Keratinocyte (primary cell): ENCODE data around the gene RRP9. TPM values are rescaled to one million over a fixed set of nuclear protein-coding genes. Genes with fewer than 3 reads are reported as not detected.

Source experiments
- DNase-seq: peaks from one replicate; pipeline ENCODE4 v3.0.0-alpha.2; 2011; ENCODE audit warnings: low read depth, missing footprints, low spot score
- FAIRE-seq: peaks from 2 replicates; lab custom pipeline; 2011; peaks lifted over from hg19 to GRCh38; lab: Jason Lieb, UNC
- H2AFZ ChIP-seq: 2 replicates; pipeline ENCODE4 v1.6.0; 2012; ENCODE audit warnings: low read length, control low read depth, inconsistent platforms; ENCODE audit not compliant: control insufficient read depth
- H3K27ac ChIP-seq: 2 replicates; pipeline ENCODE4 v1.5.1; 2011; ENCODE audit warnings: low read length; ENCODE audit not compliant: control insufficient read depth, insufficient read depth
- H3K27me3 ChIP-seq: 3 replicates; pipeline ENCODE4 v1.6.0; 2011; ENCODE audit warnings: low read length; ENCODE audit not compliant: control insufficient read depth, insufficient read depth; ENCODE audit errors: extremely low read depth
- H3K36me3 ChIP-seq, 2 experiments: 2 replicates in 1 of 2; 3 replicates in 1 of 2; pipeline ENCODE4 v1.5.1; 2011; ENCODE audit warnings: low read length in 2 of 2, mild to moderate bottlenecking in 1 of 2; ENCODE audit not compliant: control insufficient read depth in 2 of 2, insufficient read depth in 2 of 2; ENCODE audit errors: extremely low read depth in 1 of 2
- H3K4me1 ChIP-seq: 3 replicates; pipeline ENCODE4 v1.5.1; 2011; ENCODE audit warnings: low read length; ENCODE audit not compliant: control insufficient read depth, insufficient read depth; ENCODE audit errors: extremely low read depth
- H3K4me2 ChIP-seq: 3 replicates; pipeline ENCODE4 v1.6.0; 2011; ENCODE audit warnings: low read depth, low read length; ENCODE audit not compliant: control insufficient read depth, insufficient read depth; ENCODE audit errors: extremely low read depth
- H3K4me3 ChIP-seq, 3 experiments: fragments of 200-600 bp in 1 of 3; sonication (generic) in 1 of 3; 2 replicates in 2 of 3; 3 replicates in 1 of 3; pipeline ENCODE4 v1.5.1; 2011 to 2016; ENCODE audit warnings: low read length in 3 of 3, mild to moderate bottlenecking in 3 of 3, control low read depth in 2 of 3, inconsistent platforms in 1 of 3, low read depth in 1 of 3, mixed read lengths in 1 of 3, mixed run types in 1 of 3, moderate library complexity in 1 of 3; ENCODE audit not compliant: control insufficient read depth in 2 of 3, insufficient read depth in 2 of 3; ENCODE audit errors: extremely low read depth in 1 of 3
- H3K79me2 ChIP-seq: 2 replicates; pipeline ENCODE4 v1.6.0; 2012; ENCODE audit warnings: low read length; ENCODE audit not compliant: control insufficient read depth, insufficient read depth
- H3K9ac ChIP-seq: 3 replicates; pipeline ENCODE4 v1.6.0; 2011; ENCODE audit warnings: low read length; ENCODE audit not compliant: control insufficient read depth, insufficient read depth; ENCODE audit errors: extremely low read depth
- H3K9me1 ChIP-seq: 3 replicates; pipeline ENCODE4 v1.6.0; 2011; ENCODE audit warnings: low read length; ENCODE audit not compliant: control insufficient read depth, insufficient read depth; ENCODE audit errors: extremely low read depth
- H3K9me3 ChIP-seq: 2 replicates; pipeline ENCODE4 v1.5.1; 2012; ENCODE audit warnings: low read depth, low read length; ENCODE audit not compliant: control insufficient read depth
- H4K20me1 ChIP-seq: 3 replicates; pipeline ENCODE4 v1.6.0; 2011; ENCODE audit warnings: low read length; ENCODE audit not compliant: control insufficient read depth, insufficient read depth; ENCODE audit errors: extremely low read depth
- EZH2 ChIP-seq: IDR thresholded peaks from one replicate; pipeline ENCODE4 v1.6.1; 2012; ENCODE audit warnings: inconsistent platforms, mild to moderate bottlenecking, low read length, moderate library complexity
- dilution Hi-C: fragments of 300-500 bp; cut with MboI; formaldehyde crosslinking; loops from one replicate; pipeline ENCODE4 v1.7.0; 2020; ENCODE audit warnings: low sequenced_read_pairs; ENCODE audit not compliant: extremely low pct_ligation_motif_present
- polyA plus RNA-seq, 5 experiments: library from polyadenylated mRNA; depleted of rRNA in 3 of 5; stranded (reverse) in 3 of 5; stranded (forward) in 1 of 5; unstranded in 1 of 5; fragments of >200 nt; gene quantifications; 1 replicate in 1 of 5; 2 replicates in 3 of 5; 3 replicates in 1 of 5; pipeline versions ENCODE4 v1.2.1 to v1.2.3, GENCODE V29; 2011 to 2012; ENCODE audit warnings: missing spikeins in 2 of 5, low read depth in 1 of 5, low replicate concordance in 1 of 5
- TF ChIP-seq, protein P1 (sequence below), 3 experiments: IDR thresholded peaks in 1 of 3; conservative IDR thresholded peaks in 1 of 3; optimal IDR thresholded peaks in 1 of 3; 2 replicates in 2 of 3; 3 replicates in 1 of 3; pipeline versions ENCODE3 to v1.5.1; 2011; ENCODE audit warnings: low read length in 3 of 3, mild to moderate bottlenecking in 3 of 3, moderate library complexity in 2 of 3, control low read depth in 1 of 3, inconsistent platforms in 1 of 3; ENCODE audit not compliant: insufficient read depth in 2 of 3; ENCODE audit errors: extremely low read depth in 1 of 3

Gene RRP9
- polyA plus RNA-seq, 1 donor (not counting 4 experiments of a cell fraction or from before 2014, with no cell fraction given), result 21.8 TPM

DNA sequence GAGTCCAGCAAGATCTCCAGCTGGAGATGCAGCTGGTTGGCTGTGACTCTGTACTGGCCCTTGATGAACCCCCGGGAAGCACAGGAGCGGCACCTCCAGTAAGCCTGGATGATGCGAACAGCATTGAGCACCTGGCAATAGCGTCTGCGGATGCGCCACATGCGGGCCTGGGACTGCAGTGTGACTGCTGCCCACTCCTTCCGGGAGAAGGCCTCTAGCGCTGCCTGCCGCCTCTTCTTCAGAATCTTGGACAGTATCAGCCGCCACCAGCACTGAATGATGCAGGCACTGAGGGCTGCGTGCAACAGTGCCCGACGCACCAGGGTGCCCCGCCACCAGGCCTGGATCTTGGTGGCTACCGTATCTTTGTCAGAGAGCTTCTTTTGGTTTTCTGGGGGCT, 46.8 kb downstream of the RRP9 start:
- Histone ChIP-seq H3K9ac (no peak overlapping the region), H3K27ac (no peak overlapping the region), H3K4me3 (no peak overlapping the region), H3K27me3 (peaks cover 5% of the 10 kb centered on the region), H3K9me3 (peaks cover 3% of the 10 kb centered on the region), H3K4me2 (no peak overlapping the region), H2AFZ (no peak overlapping the region), H3K9me1 (no peaks in the 10 kb centered on the region), H3K79me2 (no peaks in the 10 kb centered on the region), H3K36me3 (no peaks in the 10 kb centered on the region), H4K20me1 (no peaks in the 10 kb centered on the region), H3K4me1 (no peaks in the 10 kb centered on the region)
- dilution Hi-C loops, result no loop called here
- TF ChIP-seq EZH2, result no peak
- FAIRE-seq, result no peak
- DNase-seq, result no peak

GRCh38 chr3:51894391-51894790, 47.3 kb downstream of the RRP9 start:
- DNase-seq, result no peak
- no peak overlapping the region for H2AFZ ChIP-seq
- TF ChIP-seq, protein P1, sequence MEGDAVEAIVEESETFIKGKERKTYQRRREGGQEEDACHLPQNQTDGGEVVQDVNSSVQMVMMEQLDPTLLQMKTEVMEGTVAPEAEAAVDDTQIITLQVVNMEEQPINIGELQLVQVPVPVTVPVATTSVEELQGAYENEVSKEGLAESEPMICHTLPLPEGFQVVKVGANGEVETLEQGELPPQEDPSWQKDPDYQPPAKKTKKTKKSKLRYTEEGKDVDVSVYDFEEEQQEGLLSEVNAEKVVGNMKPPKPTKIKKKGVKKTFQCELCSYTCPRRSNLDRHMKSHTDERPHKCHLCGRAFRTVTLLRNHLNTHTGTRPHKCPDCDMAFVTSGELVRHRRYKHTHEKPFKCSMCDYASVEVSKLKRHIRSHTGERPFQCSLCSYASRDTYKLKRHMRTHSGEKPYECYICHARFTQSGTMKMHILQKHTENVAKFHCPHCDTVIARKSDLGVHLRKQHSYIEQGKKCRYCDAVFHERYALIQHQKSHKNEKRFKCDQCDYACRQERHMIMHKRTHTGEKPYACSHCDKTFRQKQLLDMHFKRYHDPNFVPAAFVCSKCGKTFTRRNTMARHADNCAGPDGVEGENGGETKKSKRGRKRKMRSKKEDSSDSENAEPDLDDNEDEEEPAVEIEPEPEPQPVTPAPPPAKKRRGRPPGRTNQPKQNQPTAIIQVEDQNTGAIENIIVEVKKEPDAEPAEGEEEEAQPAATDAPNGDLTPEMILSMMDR (optimal IDR thresholded peaks at IDR 0.05 in 1 of 3, IDR thresholded peaks at IDR 0.05 in 1 of 3, conservative IDR thresholded peaks at IDR 0.05 in 1 of 3; ENCODE audit: extremely low read depth in 1 of 3, insufficient read depth in 2 of 3, low read length in 3 of 3), result no peak
- no peak overlapping the region for H3K4me2 ChIP-seq
- dilution Hi-C loops, result no loop called here
- H3K27ac ChIP-seq, result no peak overlapping the region
- no peak overlapping the region for H3K4me3 ChIP-seq
- no peak for FAIRE-seq
- H3K4me1 ChIP-seq, result no peaks in the 10 kb centered on the region
- H3K9me1 ChIP-seq, result no peaks in the 10 kb centered on the region
- H4K20me1 ChIP-seq, result no peaks in the 10 kb centered on the region
- H3K9me3 ChIP-seq, result peaks cover 3% of the 10 kb centered on the region
- no peaks in the 10 kb centered on the region for H3K79me2 ChIP-seq
- H3K9ac ChIP-seq, result no peak overlapping the region
- H3K27me3 ChIP-seq, result peaks cover 5% of the 10 kb centered on the region
- H3K36me3 ChIP-seq, result no peaks in the 10 kb centered on the region
